ENCODE results near the gene TRIM46. TPM values are rescaled to one million over a fixed set of nuclear protein-coding genes. Genes with fewer than 3 reads are reported as not detected.

Gene TRIM46
- total and polyA plus RNA-seq, 7 experiments from 2014 or later, result 0.69 to 21.9 (median 4.0) TPM

DNA sequence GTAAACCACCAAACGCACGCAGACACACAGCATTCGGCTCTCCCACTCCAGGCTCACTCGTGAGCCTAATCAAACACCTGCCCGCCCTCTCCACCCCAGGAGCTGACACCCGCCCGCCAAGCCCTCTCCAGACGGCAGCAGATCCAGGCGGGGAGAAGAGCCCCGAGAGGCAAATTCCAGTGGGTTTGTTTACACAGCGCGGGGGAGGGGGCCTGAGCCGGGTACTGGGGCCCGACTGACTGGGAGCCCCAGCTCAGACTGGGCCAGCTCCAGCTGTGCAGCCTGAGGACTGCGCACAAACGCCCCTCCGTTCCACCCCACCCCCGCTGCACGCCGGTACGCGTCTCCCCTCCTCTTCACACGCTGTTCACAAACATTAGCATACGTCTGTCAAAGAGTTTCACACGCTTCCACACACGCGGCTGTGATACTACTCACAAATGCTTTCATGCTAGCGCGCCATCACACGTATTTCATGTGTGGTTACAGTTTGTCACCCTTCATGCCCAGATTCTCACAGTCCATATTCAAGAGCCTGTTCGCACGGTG, 47.0 kb upstream of the TRIM46 start:
- CTCF ChIA-PET, result interaction anchor here (0.9 to 1.8 kb wide), 3 partner anchors 35 to 48 kb away, joined by 3 to 4 read pairs (median 4); no protein-coding TSS in a partner anchor
- Mint-ChIP-seq H3K27ac (peak overlapping the region in 8 of 9 donors; percentile 40 to 88 (median 80)), H3K27me3 (peaks cover 0 to 71% (median 7%) of the 10 kb centered on the region in 5 donors), H3K4me3 (peak overlapping the region; percentile 84 to 97 (median 92)), H3K36me3 (peaks cover 0 to 2% (median under 1%) of the 10 kb centered on the region in 5 donors), H3K4me1 (peaks cover 20 to 46% (median 35%) of the 10 kb centered on the region in 7 donors), H3K9me3 (no peaks in the 10 kb centered on the region)
- Histone ChIP-seq H3K27me3 (ENCODE audit: control insufficient read depth in 2 of 2, insufficient read depth in 2 of 2, low read length in 2 of 2) (peaks cover 0 to 6% of the 10 kb centered on the region in 2 donors), H3K4me1 (ENCODE audit: control insufficient read depth in 2 of 2, insufficient read depth in 2 of 2, low read length in 2 of 2) (peaks cover 24 to 27% of the 10 kb centered on the region in 2 donors), H3K9me3 (ENCODE audit: control insufficient read depth in 2 of 3, low read length in 3 of 3) (no peaks in the 10 kb centered on the region), H3K4me3 (ENCODE audit: low read length) (peak overlapping the region; percentile 63), H3K36me3 (ENCODE audit: control insufficient read depth in 2 of 3, insufficient read depth in 3 of 3, low read length in 3 of 3) (peaks cover 0 to 7% (median 0%) of the 10 kb centered on the region in 3 experiments), H3K27ac (ENCODE audit: low read depth, low read length) (no peak overlapping the region)
- POLR2A ChIA-PET, result interaction anchor here (1.1 to 1.2 kb wide), 2 partner anchors 8 to 66 kb away, joined by 3 to 4 read pairs; no protein-coding TSS in a partner anchor
- ATAC-seq (peak; percentile 81), DNase-seq (peak in 8 of 9 donors; percentile 34 to 63 (median 44))
- intact Hi-C loops (cut with micrococcal nuclease), result loop anchor here (1.0 kb wide), 3 partner anchors 9 to 35 kb away; partner anchors contain the start of gene SLC50A1 (in 1 of the 2)

DNA sequence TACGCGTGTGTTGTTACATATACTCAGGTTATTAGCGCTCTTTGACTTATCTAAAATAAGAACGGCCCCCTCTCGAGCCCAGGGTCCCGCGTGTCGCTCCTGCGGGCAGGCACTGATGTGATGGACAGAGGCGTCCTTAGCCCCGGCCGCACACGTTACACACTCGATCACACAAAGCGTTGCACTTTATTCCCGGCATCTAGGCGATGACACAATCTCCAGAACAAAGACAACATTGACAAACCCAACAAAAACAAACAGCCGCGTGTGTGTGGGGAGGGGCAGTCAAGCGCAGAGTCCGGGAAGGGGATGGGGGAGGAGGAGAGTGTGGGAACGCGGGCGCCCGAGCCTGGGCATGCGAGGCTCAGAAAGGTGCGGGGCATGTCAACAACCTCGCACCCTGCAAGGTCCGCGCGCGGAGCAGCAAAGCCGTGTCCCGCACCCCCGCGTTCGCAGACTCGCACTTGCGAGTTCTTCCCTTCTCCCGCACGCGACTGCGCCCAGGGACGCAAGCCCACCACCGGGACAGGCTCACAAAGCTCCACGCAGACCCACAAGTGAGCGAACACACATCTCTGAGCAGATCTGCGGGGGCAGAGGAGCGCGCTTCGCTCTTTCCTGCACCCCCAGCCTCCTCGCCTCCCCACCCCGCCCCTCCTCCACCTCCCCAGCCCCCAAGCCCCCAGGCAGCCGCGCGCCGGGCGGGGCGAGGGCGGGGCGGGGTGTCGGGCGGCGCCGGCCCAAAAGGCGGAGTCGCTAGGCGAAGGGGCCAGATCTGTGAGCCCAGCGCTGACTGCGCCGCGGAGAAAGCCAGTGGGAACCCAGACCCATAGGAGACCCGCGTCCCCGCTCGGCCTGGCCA, 46.3 kb upstream of the TRIM46 start, which contains the start of gene EFNA1:
EFNA1 (plus strand) TSS at position 772 of the 862 bp plus-strand sequence. CDS start 102 bp downstream, outside the sequence.
- Histone ChIP-seq H3K27ac (ENCODE audit: low read depth, low read length) (peak within 1 kb of the TSS; percentile 55), H3K36me3 (ENCODE audit: control insufficient read depth in 2 of 3, insufficient read depth in 3 of 3, low read length in 3 of 3) (peaks cover 0 to 10% (median 0%) of the 10 kb centered on the region in 3 experiments), H3K27me3 (ENCODE audit: control insufficient read depth in 2 of 2, insufficient read depth in 2 of 2, low read length in 2 of 2) (peaks cover 0 to 6% of the 10 kb centered on the region in 2 donors), H3K9me3 (ENCODE audit: control insufficient read depth in 2 of 3, low read length in 3 of 3) (no peaks in the 10 kb centered on the region), H3K4me1 (ENCODE audit: control insufficient read depth in 2 of 2, insufficient read depth in 2 of 2, low read length in 2 of 2) (peaks cover 24 to 27% of the 10 kb centered on the region in 2 donors), H3K4me3 (ENCODE audit: low read length) (peak within 1 kb of the TSS; percentile 63)
- peak; percentile 55 for ATAC-seq
- peak within 1 kb of the TSS in 8 of 9 donors; percentile 74 to 96 (median 86) for H3K27ac Mint-ChIP-seq
- CTCF ChIA-PET, result interaction anchor here (0.9 kb wide), 1 partner anchor 36 kb away, joined by 3 read pairs; no protein-coding TSS in a partner anchor
- H3K4me1 Mint-ChIP-seq, result peaks cover 20 to 49% (median 35%) of the 10 kb centered on the region in 7 donors
- intact Hi-C loops (cut with micrococcal nuclease), result loop anchor here (1.0 kb wide), 3 partner anchors 8 to 36 kb away; partner anchors contain the start of gene SLC50A1 (in 1 of the 2)
- POLR2A ChIA-PET, result interaction anchor here (0.5 to 2.1 kb wide), 4 partner anchors 10 to 58 kb away, joined by 3 to 7 read pairs (median 3); partner anchors contain the start of gene KRTCAP2
- peaks cover 0 to 70% (median 7%) of the 10 kb centered on the region in 5 donors for H3K27me3 Mint-ChIP-seq
- H3K36me3 Mint-ChIP-seq, result peaks cover 0 to 5% (median 2%) of the 10 kb centered on the region in 5 donors
- DNase-seq, result peak in 7 of 9 donors; percentile 17 to 59 (median 35)
- H3K4me3 Mint-ChIP-seq, result peak within 1 kb of the TSS; percentile 84 to 97 (median 92)
- H3K9me3 Mint-ChIP-seq, result no peaks in the 10 kb centered on the region

DNA sequence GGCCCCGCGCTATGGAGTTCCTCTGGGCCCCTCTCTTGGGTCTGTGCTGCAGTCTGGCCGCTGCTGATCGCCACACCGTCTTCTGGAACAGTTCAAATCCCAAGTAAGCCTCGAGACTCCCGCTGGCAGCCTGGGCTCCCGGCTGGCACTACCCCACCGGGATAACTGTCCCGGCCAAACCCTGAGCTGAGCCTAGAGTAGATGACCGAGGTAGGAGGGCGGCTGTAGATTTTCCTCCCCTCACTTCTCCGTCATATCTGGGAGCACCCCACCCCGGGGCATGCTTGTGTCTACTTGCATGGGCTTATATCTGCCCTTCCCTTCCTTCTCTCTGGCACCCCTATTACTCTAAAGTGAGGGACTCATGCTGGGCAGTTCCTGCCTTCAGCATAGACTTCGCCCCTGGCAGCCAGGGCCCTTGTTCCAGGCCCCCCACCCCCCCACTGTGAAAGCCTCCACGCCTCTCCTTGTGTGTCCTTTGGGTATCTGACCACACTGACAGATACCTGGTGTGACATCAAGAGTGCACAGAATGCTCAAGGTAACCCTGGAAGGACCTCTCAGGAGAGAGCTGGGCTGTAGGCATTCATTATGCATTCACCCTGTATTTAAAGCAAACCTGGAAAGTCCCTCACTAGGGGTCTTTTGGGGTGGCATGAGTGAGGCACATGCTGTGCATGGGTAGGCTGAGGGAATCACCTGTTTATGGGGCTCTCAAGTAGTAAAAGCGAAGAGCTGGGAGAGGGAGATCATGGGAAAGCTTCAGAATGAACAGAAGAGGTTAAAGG, 45.5 kb upstream of the TRIM46 start:
- peak overlapping the region; percentile 55 for H3K27ac ChIP-seq (ENCODE audit: low read depth, low read length)
- DNase-seq (peak in 1 of 9 donors; percentile 38), ATAC-seq (no peak)
- H3K4me3 Mint-ChIP-seq, result peak overlapping the region; percentile 68 to 97 (median 89)
- H3K27ac Mint-ChIP-seq, result peak overlapping the region in 8 of 9 donors; percentile 74 to 96 (median 86)
- H3K9me3 ChIP-seq (ENCODE audit: control insufficient read depth in 2 of 3, low read length in 3 of 3), result no peaks in the 10 kb centered on the region
- peak overlapping the region; percentile 59 for H3K4me3 ChIP-seq (ENCODE audit: low read length)
- H3K36me3 ChIP-seq (ENCODE audit: control insufficient read depth in 2 of 3, insufficient read depth in 3 of 3, low read length in 3 of 3), result peaks cover 0 to 10% (median 0%) of the 10 kb centered on the region in 3 experiments
- POLR2A ChIA-PET, result interaction anchor here (0.5 to 2.1 kb wide), 5 partner anchors 9 to 59 kb away, joined by 3 to 7 read pairs (median 3); partner anchors contain the start of gene KRTCAP2
- H3K36me3 Mint-ChIP-seq, result peaks cover 0 to 6% (median 2%) of the 10 kb centered on the region in 5 donors
- H3K4me1 Mint-ChIP-seq, result peaks cover 20 to 49% (median 35%) of the 10 kb centered on the region in 7 donors
- CTCF ChIA-PET, result interaction anchor here (0.7 to 2.9 kb wide), 4 partner anchors 12 to 44 kb away, joined by 3 to 14 read pairs (median 6); partner anchors contain the start of genes DPM3 and KRTCAP2
- H3K9me3 Mint-ChIP-seq, result no peaks in the 10 kb centered on the region
- H3K4me1 ChIP-seq (ENCODE audit: control insufficient read depth in 2 of 2, insufficient read depth in 2 of 2, low read length in 2 of 2), result peaks cover 24 to 27% of the 10 kb centered on the region in 2 donors
- H3K27me3 Mint-ChIP-seq, result peaks cover 0 to 62% (median 7%) of the 10 kb centered on the region in 5 donors
- intact Hi-C loops (cut with micrococcal nuclease), result loop anchor here (1.0 kb wide), 4 partner anchors 7 to 37 kb away; partner anchors contain the start of genes DPM3 (in 1 of the 2) and SLC50A1 (in 1 of the 2)
- peaks cover 0 to 6% of the 10 kb centered on the region in 2 donors for H3K27me3 ChIP-seq (ENCODE audit: control insufficient read depth in 2 of 2, insufficient read depth in 2 of 2, low read length in 2 of 2)

DNA sequence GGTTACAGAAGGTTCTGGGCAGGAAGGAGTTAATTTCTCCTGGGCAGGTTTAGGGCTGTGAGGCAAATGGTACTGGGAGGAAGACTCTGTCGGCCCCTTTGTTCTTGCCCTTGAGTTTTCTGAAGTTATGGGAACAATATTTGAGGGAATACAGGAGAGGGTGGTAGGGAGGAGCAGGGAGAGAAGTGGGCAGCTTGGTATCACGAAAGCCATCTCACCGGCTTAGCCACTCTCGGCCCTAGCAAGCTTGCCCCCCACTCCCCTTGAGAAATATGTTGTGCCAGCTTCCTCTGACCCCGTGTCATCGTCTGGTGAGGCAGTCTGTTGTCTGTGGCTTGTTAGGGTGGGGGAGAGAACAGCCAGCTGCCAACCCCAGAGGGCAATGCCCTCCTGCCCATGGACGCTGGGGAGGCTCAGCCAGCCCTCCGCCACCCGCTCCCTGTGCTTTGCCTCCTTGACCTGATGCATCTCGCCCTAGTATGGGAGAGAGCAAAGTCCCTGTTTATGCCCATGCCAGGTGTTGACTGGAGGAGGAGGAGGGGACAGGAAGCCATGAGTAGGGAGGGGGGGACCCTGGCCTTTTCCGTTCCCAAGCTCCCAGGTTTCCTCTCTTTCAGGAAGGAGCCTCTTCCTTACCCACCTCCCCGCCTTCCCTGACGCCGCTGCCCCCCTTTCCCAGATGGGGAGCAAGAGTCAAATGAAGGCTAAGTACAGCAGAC, 44.7 kb upstream of the TRIM46 start:
- H3K4me1 Mint-ChIP-seq, result peaks cover 22 to 49% (median 38%) of the 10 kb centered on the region in 7 donors
- H3K27me3 Mint-ChIP-seq, result peaks cover 0 to 58% (median 7%) of the 10 kb centered on the region in 5 donors
- peaks cover 0 to 15% (median 0%) of the 10 kb centered on the region in 3 experiments for H3K36me3 ChIP-seq (ENCODE audit: control insufficient read depth in 2 of 3, insufficient read depth in 3 of 3, low read length in 3 of 3)
- H3K36me3 Mint-ChIP-seq, result peaks cover 0 to 9% (median 2%) of the 10 kb centered on the region in 5 donors
- H3K27me3 ChIP-seq (ENCODE audit: control insufficient read depth in 2 of 2, insufficient read depth in 2 of 2, low read length in 2 of 2), result peaks cover 0 to 6% of the 10 kb centered on the region in 2 donors
- intact Hi-C loops (cut with micrococcal nuclease), result loop anchor here in 1 of 2 donors (1.0 kb wide), 1 partner anchor 11 kb away; the partner anchor contains the start of gene DPM3
- H3K4me3 ChIP-seq (ENCODE audit: low read length), result peak overlapping the region; percentile 59
- ChIA-PET POLR2A (interaction anchor here (0.5 to 2.1 kb wide), 4 partner anchors 8 to 57 kb away, joined by 3 to 7 read pairs (median 3); partner anchors contain the start of gene KRTCAP2), CTCF (interaction anchor here (0.7 to 2.9 kb wide), 4 partner anchors 11 to 44 kb away, joined by 3 to 14 read pairs (median 6); partner anchors contain the start of genes DPM3 and KRTCAP2)
- peak overlapping the region in 8 of 9 donors; percentile 74 to 96 (median 86) for H3K27ac Mint-ChIP-seq
- H3K4me3 Mint-ChIP-seq, result peak overlapping the region; percentile 18 to 97 (median 89)
- ATAC-seq, result peak; percentile 33
- peaks cover 24 to 27% of the 10 kb centered on the region in 2 donors for H3K4me1 ChIP-seq (ENCODE audit: control insufficient read depth in 2 of 2, insufficient read depth in 2 of 2, low read length in 2 of 2)
- peak in 4 of 9 donors; percentile 16 to 29 (median 22) for DNase-seq
- H3K9me3 ChIP-seq (ENCODE audit: control insufficient read depth in 2 of 3, low read length in 3 of 3), result no peaks in the 10 kb centered on the region
- peak overlapping the region; percentile 55 for H3K27ac ChIP-seq (ENCODE audit: low read depth, low read length)
- no peaks in the 10 kb centered on the region for H3K9me3 Mint-ChIP-seq

Data from naive thymus-derived CD4-positive, alpha-beta T cell (primary cell).